ENCODE data around the gene PFAS.

PFAS gene

DNA sequence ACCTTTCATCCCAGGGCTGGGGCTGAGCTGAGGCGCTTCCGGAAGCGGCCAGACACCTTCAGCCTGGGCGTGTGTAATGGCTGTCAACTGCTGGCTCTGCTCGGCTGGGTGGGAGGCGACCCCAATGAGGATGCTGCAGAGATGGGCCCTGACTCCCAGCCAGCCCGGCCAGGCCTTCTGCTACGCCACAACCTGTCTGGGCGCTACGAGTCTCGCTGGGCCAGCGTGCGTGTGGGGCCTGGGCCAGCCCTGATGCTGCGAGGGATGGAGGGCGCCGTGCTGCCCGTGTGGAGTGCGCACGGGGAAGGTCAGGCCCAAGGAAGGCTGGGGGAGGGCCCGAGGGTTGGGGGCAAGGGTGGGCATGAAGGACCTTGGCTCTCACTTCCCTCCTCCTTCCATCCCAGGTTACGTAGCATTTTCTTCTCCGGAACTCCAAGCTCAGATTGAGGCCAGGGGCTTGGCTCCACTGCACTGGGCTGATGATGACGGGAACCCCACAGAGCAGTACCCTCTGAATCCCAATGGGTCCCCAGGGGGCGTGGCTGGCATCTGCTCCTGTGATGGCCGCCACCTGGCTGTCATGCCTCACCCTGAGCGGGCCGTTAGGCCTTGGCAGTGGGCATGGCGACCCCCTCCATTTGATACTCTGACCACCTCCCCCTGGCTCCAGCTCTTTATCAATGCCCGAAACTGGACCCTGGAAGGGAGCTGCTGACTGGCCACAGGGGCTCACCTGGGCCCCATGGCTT is 19.6 kb downstream of the PFAS start:
- TF ChIP-seq CTCF (conservative IDR thresholded peaks at IDR 0.05), result no peak
- H3K27ac ChIP-seq, result no peak overlapping the region

DNA sequence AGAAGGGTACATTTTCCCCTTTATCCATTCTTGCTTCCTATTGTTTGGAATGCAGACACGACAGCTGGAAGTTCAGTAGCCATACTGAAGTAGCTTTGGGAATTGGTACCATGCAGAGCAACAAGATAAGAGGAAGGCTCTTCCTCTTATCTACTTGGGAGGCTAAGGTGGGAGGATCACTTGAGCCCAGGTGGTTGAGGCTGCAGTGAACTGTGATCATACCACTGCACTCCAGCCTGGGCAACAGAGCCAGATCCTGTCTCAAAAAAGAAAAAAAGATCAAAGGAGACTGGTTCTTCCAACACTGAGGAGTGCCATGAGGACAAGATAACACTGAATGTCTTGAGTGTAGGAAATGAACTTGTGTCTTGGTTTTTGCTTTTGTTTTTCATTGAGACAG is 23.3 kb downstream of the PFAS start:
- no peak for TF ChIP-seq CTCF (conservative IDR thresholded peaks at IDR 0.05)

DNA sequence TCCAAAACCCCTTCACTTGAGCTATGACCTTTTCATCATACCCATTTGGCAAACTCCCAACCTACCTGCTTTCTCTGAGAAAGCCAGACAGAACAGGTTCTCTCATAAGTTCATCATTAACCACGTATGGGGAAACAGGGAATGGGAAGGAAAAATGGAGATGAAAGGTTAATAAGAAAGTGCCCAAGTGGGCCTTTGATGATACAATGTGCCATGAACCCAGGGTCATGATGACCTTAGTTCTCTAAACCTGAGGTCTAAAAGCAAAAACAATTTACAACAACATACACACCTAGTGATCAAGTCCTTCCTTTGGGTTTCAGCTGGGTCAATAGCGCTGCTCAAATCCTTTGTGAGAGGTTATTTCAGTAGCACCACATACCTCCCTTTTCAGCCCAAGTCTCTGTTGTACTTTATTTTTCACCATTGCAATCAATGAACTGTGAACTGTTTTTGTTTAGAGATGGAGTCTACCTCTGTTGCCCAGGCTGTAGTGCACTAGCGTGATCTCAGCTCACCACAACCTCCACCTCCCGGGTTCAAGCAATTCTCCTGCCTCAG is 24.9 kb downstream of the PFAS start:
- peak overlapping the region; percentile 40; the same call in 1 of the 2 replicates for H3K27ac ChIP-seq
- no peak for TF ChIP-seq CTCF (conservative IDR thresholded peaks at IDR 0.05)

More for the DNA sequence above, 23.3 kb downstream of the PFAS start:
- H3K27ac ChIP-seq, result no peak overlapping the region

DNA sequence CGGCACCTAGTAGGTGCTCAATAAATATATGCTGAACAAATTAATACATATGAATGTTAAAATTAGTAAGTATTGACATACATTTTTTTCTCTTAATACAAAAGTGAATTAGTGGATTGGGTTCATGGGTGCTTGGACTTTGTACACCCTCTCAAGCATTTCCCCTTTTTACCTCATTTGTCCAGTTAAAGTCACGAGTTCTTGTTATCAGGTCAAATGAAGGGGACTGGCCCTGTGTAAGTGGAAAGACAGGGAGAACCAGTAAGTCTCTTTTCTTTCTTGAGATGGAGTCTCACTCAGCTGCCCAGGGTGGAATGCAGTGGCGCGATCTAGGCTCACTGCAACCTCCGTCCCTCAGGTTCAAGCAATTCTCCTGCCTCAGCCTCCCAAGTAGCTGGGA is 25.7 kb downstream of the PFAS start:
- TF ChIP-seq CTCF (conservative IDR thresholded peaks at IDR 0.05), result no peak
- no peak overlapping the region for H3K27ac ChIP-seq

DNA sequence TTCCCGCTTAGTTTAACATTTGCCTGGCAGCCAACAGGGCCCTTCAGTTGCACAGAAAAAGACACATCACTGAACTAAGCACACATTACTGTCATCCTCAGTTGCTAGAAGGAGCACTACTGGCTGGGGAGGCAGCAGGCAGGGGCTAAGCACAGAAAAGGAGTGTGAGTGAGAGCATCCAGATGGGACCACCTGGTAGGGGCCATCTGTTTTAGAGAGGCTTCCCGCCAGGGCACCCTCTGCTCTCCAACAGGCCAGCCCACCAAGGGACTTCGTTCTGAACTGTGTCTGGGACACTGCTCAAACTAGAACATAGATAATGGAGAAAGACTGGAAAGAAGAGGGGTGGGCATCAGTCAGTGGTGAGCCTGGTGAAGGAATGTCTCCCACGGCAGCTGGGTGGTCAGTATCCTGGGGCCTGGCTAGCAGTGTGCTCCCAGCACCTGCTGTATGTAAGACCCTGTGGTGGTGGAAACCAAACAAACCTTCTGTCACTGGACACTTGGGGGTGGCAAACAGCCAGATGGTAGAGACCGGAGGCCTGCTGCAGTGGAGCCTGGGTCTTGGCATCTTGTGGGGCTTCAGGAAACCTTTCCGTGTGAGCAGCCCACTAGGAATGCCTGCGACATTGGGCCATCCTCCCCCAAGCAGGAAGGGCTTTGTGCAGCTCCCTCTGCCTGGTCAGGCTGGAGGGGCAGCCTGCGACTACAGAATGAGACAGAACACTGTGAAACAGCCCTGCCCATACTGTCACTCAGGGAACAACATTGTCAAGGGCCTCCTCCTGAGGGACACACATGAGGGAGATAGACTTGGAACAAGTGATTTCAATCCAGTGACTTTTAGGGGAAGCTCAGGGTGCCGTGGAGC is 26.6 kb downstream of the PFAS start:
- no peak overlapping the region for H3K27ac ChIP-seq
- TF ChIP-seq CTCF (conservative IDR thresholded peaks at IDR 0.05), result no peak

DNA sequence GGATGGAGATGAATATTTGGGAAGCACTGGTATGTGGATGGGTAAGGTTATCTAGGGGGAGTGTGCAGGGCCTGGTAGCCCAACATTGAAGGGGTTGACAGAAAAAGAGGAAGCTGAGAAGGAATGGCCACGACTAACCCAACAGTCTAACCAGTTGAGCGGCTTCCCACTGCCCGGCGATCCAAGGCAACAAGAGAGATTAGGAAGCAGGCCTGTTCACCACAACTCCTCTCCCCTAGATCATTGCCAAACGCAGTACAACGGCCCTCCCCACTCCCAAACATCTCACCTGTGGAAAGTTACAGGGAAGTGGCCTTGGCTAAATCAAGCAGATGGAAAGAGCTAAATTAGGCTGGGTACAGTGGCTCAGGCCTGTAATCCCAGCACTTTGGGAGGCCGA is 28.2 kb downstream of the PFAS start:
- no peak for TF ChIP-seq CTCF (conservative IDR thresholded peaks at IDR 0.05)

GRCh38 chr17:8282345-8282744 is 33.3 kb downstream of the PFAS start:
- no peak overlapping the region for H3K27ac ChIP-seq
- TF ChIP-seq CTCF (conservative IDR thresholded peaks at IDR 0.05), result no peak

More for the DNA sequence above, 28.2 kb downstream of the PFAS start:
- no peak overlapping the region for H3K27ac ChIP-seq
